ENCODE measurements around the gene EXO1.
"Not testable (repeated sequence)": the region's sequence is repeated elsewhere in the genome, so short reads cannot be mapped to it uniquely, and the experiment has no call there.

Gene EXO1

GRCh38 chr1:241855545-241856140 lies 7.6 kb downstream of the EXO1 start:
- H3K9me3 ChIP-seq (ENCODE audit: control insufficient read depth, low read length); H3K9ac ChIP-seq (ENCODE audit: low read length); H3K27me3 ChIP-seq (ENCODE audit: control insufficient read depth, insufficient read depth, low read length); H3K36me3 ChIP-seq (ENCODE audit: control insufficient read depth, insufficient read depth, low read length); H3K4me3 ChIP-seq (ENCODE audit: low read length); H3K4me1 ChIP-seq (ENCODE audit: control insufficient read depth, insufficient read depth, low read length): not testable (repeated sequence)

- no peak overlapping the region for H3K4me3 ChIP-seq (ENCODE audit: low read length)
- H3K9me3 ChIP-seq (ENCODE audit: control insufficient read depth, low read length): no peaks in the 10 kb centered on the region
- H3K36me3 ChIP-seq (ENCODE audit: control insufficient read depth, insufficient read depth, low read length): no peaks in the 10 kb centered on the region
- H3K27me3 ChIP-seq (ENCODE audit: control insufficient read depth, insufficient read depth, low read length): no peaks in the 10 kb centered on the region
- no peak overlapping the region for H3K9ac ChIP-seq (ENCODE audit: low read length)
- H3K4me1 ChIP-seq (ENCODE audit: control insufficient read depth, insufficient read depth, low read length): no peaks in the 10 kb centered on the region
Observed at GRCh38 chr1:241857131-241857530, 9.1 kb downstream of the EXO1 start.

- no peak overlapping the region for H3K9ac ChIP-seq (ENCODE audit: low read length)
- H3K9me3 ChIP-seq (ENCODE audit: control insufficient read depth, low read length): no peaks in the 10 kb centered on the region
Observed at GRCh38 chr1:241860922-241861321, 12.9 kb downstream of the EXO1 start.

GRCh38 chr1:241869022-241869421 lies 21.0 kb downstream of the EXO1 start:
- Histone ChIP-seq H3K36me3 (ENCODE audit: control insufficient read depth, insufficient read depth, low read length) (no peaks in the 10 kb centered on the region), H3K4me3 (ENCODE audit: low read length) (no peak overlapping the region), H3K4me1 (ENCODE audit: control insufficient read depth, insufficient read depth, low read length) (no peaks in the 10 kb centered on the region), H3K9ac (ENCODE audit: low read length) (no peak overlapping the region), H3K27me3 (ENCODE audit: control insufficient read depth, insufficient read depth, low read length) (no peaks in the 10 kb centered on the region), H3K9me3 (ENCODE audit: control insufficient read depth, low read length) (no peaks in the 10 kb centered on the region)

More at GRCh38 chr1:241860922-241861321, 12.9 kb downstream of the EXO1 start:
- H3K4me1 ChIP-seq (ENCODE audit: control insufficient read depth, insufficient read depth, low read length): no peaks in the 10 kb centered on the region
- H3K4me3 ChIP-seq (ENCODE audit: low read length): no peak overlapping the region
- H3K36me3 ChIP-seq (ENCODE audit: control insufficient read depth, insufficient read depth, low read length): no peaks in the 10 kb centered on the region
- no peaks in the 10 kb centered on the region for H3K27me3 ChIP-seq (ENCODE audit: control insufficient read depth, insufficient read depth, low read length)

- Histone ChIP-seq H3K9ac (ENCODE audit: low read length) (no peak overlapping the region), H3K9me3 (ENCODE audit: control insufficient read depth, low read length) (no peaks in the 10 kb centered on the region), H3K27me3 (ENCODE audit: control insufficient read depth, insufficient read depth, low read length) (no peaks in the 10 kb centered on the region), H3K4me1 (ENCODE audit: control insufficient read depth, insufficient read depth, low read length) (no peaks in the 10 kb centered on the region), H3K36me3 (ENCODE audit: control insufficient read depth, insufficient read depth, low read length) (no peaks in the 10 kb centered on the region), H3K4me3 (ENCODE audit: low read length) (no peak overlapping the region)
Observed at GRCh38 chr1:241870336-241870735, 22.3 kb downstream of the EXO1 start.

- no peak overlapping the region for H3K4me3 ChIP-seq (ENCODE audit: low read length)
- no peaks in the 10 kb centered on the region for H3K27me3 ChIP-seq (ENCODE audit: control insufficient read depth, insufficient read depth, low read length)
- no peak overlapping the region for H3K9ac ChIP-seq (ENCODE audit: low read length)
- H3K4me1 ChIP-seq (ENCODE audit: control insufficient read depth, insufficient read depth, low read length): no peaks in the 10 kb centered on the region
- H3K9me3 ChIP-seq (ENCODE audit: control insufficient read depth, low read length): no peaks in the 10 kb centered on the region
- no peaks in the 10 kb centered on the region for H3K36me3 ChIP-seq (ENCODE audit: control insufficient read depth, insufficient read depth, low read length)
Observed at GRCh38 chr1:241870746-241871430, 22.9 kb downstream of the EXO1 start.

- no peaks in the 10 kb centered on the region for H3K9me3 ChIP-seq (ENCODE audit: control insufficient read depth, low read length)
- no peak overlapping the region for H3K9ac ChIP-seq (ENCODE audit: low read length)
- H3K27me3 ChIP-seq (ENCODE audit: control insufficient read depth, insufficient read depth, low read length): no peaks in the 10 kb centered on the region
- no peak overlapping the region for H3K4me3 ChIP-seq (ENCODE audit: low read length)
- H3K4me1 ChIP-seq (ENCODE audit: control insufficient read depth, insufficient read depth, low read length): no peaks in the 10 kb centered on the region
- no peaks in the 10 kb centered on the region for H3K36me3 ChIP-seq (ENCODE audit: control insufficient read depth, insufficient read depth, low read length)
Observed at GRCh38 chr1:241881440-241881839, 33.4 kb downstream of the EXO1 start.

GRCh38 chr1:241883159-241883558 lies 35.2 kb downstream of the EXO1 start:
- Histone ChIP-seq H3K4me1 (ENCODE audit: control insufficient read depth, insufficient read depth, low read length) (no peaks in the 10 kb centered on the region), H3K27me3 (ENCODE audit: control insufficient read depth, insufficient read depth, low read length) (no peaks in the 10 kb centered on the region), H3K9me3 (ENCODE audit: control insufficient read depth, low read length) (no peaks in the 10 kb centered on the region), H3K36me3 (ENCODE audit: control insufficient read depth, insufficient read depth, low read length) (no peaks in the 10 kb centered on the region), H3K9ac (ENCODE audit: low read length) (no peak overlapping the region), H3K4me3 (ENCODE audit: low read length) (no peak overlapping the region)

- H3K4me3 ChIP-seq (ENCODE audit: low read length): no peak overlapping the region
- no peaks in the 10 kb centered on the region for H3K4me1 ChIP-seq (ENCODE audit: control insufficient read depth, insufficient read depth, low read length)
- H3K9ac ChIP-seq (ENCODE audit: low read length): no peak overlapping the region
- H3K27me3 ChIP-seq (ENCODE audit: control insufficient read depth, insufficient read depth, low read length): no peaks in the 10 kb centered on the region
- no peaks in the 10 kb centered on the region for H3K9me3 ChIP-seq (ENCODE audit: control insufficient read depth, low read length)
- H3K36me3 ChIP-seq (ENCODE audit: control insufficient read depth, insufficient read depth, low read length): no peaks in the 10 kb centered on the region
Observed at GRCh38 chr1:241888232-241888631, 40.2 kb downstream of the EXO1 start.

- no peaks in the 10 kb centered on the region for H3K27me3 ChIP-seq (ENCODE audit: control insufficient read depth, insufficient read depth, low read length)
- H3K4me3 ChIP-seq (ENCODE audit: low read length): no peak overlapping the region
- H3K9ac ChIP-seq (ENCODE audit: low read length): no peak overlapping the region
- H3K36me3 ChIP-seq (ENCODE audit: control insufficient read depth, insufficient read depth, low read length): no peaks in the 10 kb centered on the region
- H3K4me1 ChIP-seq (ENCODE audit: control insufficient read depth, insufficient read depth, low read length): no peaks in the 10 kb centered on the region
- no peaks in the 10 kb centered on the region for H3K9me3 ChIP-seq (ENCODE audit: control insufficient read depth, low read length)
Observed at GRCh38 chr1:241891296-241891695, 43.3 kb downstream of the EXO1 start.

- Histone ChIP-seq H3K9ac (ENCODE audit: low read length) (no peak overlapping the region), H3K4me3 (ENCODE audit: low read length) (no peak overlapping the region), H3K4me1 (ENCODE audit: control insufficient read depth, insufficient read depth, low read length) (no peaks in the 10 kb centered on the region), H3K27me3 (ENCODE audit: control insufficient read depth, insufficient read depth, low read length) (no peaks in the 10 kb centered on the region), H3K36me3 (ENCODE audit: control insufficient read depth, insufficient read depth, low read length) (no peaks in the 10 kb centered on the region), H3K9me3 (ENCODE audit: control insufficient read depth, low read length) (no peaks in the 10 kb centered on the region)
Observed at GRCh38 chr1:241894016-241894415, 46.0 kb downstream of the EXO1 start.

- no peaks in the 10 kb centered on the region for H3K9me3 ChIP-seq (ENCODE audit: control insufficient read depth, low read length)
- no peak overlapping the region for H3K4me3 ChIP-seq (ENCODE audit: low read length)
- no peaks in the 10 kb centered on the region for H3K36me3 ChIP-seq (ENCODE audit: control insufficient read depth, insufficient read depth, low read length)
- H3K4me1 ChIP-seq (ENCODE audit: control insufficient read depth, insufficient read depth, low read length): no peaks in the 10 kb centered on the region
- no peak overlapping the region for H3K9ac ChIP-seq (ENCODE audit: low read length)
- no peaks in the 10 kb centered on the region for H3K27me3 ChIP-seq (ENCODE audit: control insufficient read depth, insufficient read depth, low read length)
Observed at GRCh38 chr1:241895013-241895412, 47.0 kb downstream of the EXO1 start.

GRCh38 chr1:241896670-241896962 lies 48.6 kb downstream of the EXO1 start:
- no peaks in the 10 kb centered on the region for H3K36me3 ChIP-seq (ENCODE audit: control insufficient read depth, insufficient read depth, low read length)
- H3K27me3 ChIP-seq (ENCODE audit: control insufficient read depth, insufficient read depth, low read length): no peaks in the 10 kb centered on the region
- H3K4me3 ChIP-seq (ENCODE audit: low read length): no peak overlapping the region
- H3K9me3 ChIP-seq (ENCODE audit: control insufficient read depth, low read length): no peaks in the 10 kb centered on the region
- H3K9ac ChIP-seq (ENCODE audit: low read length): no peak overlapping the region
- no peaks in the 10 kb centered on the region for H3K4me1 ChIP-seq (ENCODE audit: control insufficient read depth, insufficient read depth, low read length)

Data from mucosa of stomach (tissue), 1 donor.